Activated CD4-positive, CD25-positive, alpha-beta regulatory T cell treated with anti-CD3 and anti-CD28 coated beads, Interleukin-2, amount 50 U/mL, for 72 hours (primary cell): ENCODE data around the gene NFIA.
"Not testable (repeated sequence)": the region's sequence is repeated elsewhere in the genome, so short reads cannot be mapped to it uniquely, and the experiment has no call there.

Experiments
- DNase-seq: peaks from one replicate; pipeline ENCODE4 v3.0.0; 2021

The NFIA gene

GRCh38 chr1:61254634-61255357 is 172.4 kb downstream of the NFIA start:
- DNase-seq, result no peak

DNA sequence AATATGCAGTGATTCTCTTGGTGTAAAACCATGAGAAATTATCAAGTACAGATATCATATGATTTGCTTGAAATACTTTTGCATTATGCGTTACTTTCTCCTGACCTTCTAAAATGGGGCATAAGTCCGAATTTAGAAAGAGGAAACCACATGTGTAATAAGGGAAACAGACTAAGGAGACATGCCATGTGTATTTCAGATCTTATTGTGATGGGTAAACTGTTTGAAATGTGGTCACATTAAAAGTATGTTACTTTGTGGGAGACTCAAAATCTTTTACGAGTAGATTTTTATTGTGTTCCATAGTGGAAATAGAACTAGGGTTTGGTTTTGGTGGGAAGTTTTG is 173.0 kb downstream of the NFIA start:
- no peak for DNase-seq

GRCh38 chr1:61259379-61260148 is 177.2 kb downstream of the NFIA start:
- no peak for DNase-seq

- DNase-seq, result no peak
Measured at GRCh38 chr1:61260171-61260570, 177.8 kb downstream of the NFIA start.

GRCh38 chr1:61261595-61261994 is 179.2 kb downstream of the NFIA start:
- no peak for DNase-seq

- no peak for DNase-seq
Measured at GRCh38 chr1:61263905-61264824, 181.8 kb downstream of the NFIA start.

GRCh38 chr1:61264825-61265242 is 182.5 kb downstream of the NFIA start:
- no peak for DNase-seq

GRCh38 chr1:61265665-61266064 is 183.3 kb downstream of the NFIA start:
- DNase-seq, result no peak

- no peak for DNase-seq
Measured at GRCh38 chr1:61266738-61267137, 184.4 kb downstream of the NFIA start.

DNA sequence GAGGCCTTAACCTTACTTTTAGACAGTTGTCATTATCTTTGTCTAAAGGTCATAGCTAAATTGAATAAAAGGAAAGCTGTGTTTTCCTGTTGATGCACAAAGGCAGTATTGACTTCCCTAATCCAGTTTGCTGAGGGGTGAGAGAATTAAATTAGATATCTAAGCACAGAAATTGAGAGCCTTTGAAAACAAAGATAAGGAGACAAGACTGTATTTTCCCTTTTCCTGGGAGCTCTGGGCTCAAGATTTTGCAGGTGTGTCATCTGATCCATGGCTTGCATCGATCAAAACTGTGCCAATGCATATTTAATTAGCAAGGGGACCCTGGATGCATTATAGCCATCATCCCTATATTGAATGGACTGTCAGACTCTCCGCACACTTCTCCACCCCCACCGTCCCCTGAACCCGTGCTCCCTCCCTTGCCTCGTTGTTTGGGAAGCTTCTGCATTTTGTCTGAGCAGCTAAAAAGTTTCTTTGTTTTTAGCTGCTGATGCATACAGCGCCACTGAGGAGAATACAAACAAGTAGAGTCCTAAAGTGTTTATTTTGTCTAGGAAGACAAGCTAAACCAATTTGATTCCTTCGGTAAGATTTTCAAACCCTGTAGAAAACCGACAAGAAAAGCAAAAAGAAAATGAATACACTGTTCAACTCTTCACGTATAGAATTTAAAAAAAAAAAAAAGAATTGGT is 186.3 kb downstream of the NFIA start:
- DNase-seq, result no peak

GRCh38 chr1:61269602-61270001 is 187.2 kb downstream of the NFIA start:
- DNase-seq, result no peak

- DNase-seq, result no peak
Measured at GRCh38 chr1:61270107-61270506, 187.7 kb downstream of the NFIA start.

DNA sequence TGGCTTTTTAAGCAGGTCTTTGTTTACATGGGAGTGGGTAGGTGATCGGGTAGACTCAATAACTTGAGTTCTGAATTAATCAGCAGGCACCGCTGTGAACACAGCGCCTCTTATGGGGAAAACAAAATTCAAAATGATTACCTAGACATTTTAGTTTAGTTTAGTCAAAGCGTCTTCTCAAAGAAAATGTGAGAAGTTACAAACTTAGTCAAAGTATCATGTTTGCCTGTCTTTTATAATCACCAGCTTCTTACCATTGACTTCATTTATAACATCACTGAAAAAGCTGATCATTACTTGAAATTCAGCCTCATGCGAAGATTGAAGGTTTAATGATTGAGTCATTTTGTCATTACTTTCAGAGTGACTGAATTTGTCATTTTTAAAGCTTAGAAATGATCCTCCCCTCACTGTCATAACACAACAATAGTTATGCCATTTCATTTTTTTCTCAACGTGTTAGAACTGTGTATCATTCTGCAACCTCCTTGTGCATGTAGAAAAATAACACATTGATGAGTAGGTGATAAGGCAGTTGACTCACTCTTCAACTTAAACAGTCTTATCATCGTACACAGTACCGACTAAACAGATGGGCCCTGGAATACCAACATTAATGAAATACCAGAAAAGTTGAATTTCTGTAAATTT is 188.5 kb downstream of the NFIA start:
- DNase-seq, result no peak

- no peak for DNase-seq
Measured at GRCh38 chr1:61271412-61271789, 189.0 kb downstream of the NFIA start.

GRCh38 chr1:61273167-61273705 is 190.9 kb downstream of the NFIA start:
- no peak for DNase-seq

DNA sequence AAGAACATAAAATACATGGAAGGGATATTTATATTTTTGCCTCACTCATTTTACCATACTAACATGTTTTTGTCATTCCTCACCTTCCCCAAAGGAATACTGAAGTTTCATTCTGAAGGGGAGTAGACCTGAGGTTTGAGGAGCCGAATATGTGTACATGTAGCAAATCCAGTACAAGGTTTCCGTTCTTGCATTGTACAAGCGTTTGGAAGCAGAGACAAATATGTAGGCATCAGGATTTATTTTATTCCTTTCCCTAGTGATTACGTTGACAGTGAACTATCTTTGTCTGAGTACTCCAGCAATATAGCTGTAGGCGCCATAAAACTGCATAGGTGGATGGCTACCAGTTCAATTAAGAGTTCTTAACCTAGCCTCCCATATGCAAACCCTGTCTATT is 191.5 kb downstream of the NFIA start:
- DNase-seq, result no peak

DNA sequence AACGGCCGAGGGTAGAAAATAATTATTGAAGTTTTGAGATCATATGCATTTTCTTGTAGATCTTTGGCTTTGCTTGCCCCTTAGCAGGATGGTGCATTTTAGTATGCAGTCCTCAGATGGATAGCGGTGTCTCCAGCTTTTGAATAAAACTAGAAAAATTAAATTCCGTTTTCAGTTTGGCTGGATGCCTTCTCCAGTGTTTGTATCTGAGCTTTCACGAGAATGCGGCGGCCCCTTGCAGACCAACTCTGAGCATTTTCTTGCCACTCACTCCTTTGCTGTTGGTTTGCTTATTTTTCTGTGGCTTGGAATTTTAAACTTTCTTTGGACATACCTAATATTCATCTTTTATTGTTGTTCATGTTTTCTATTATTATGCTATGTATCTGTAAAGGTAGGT is 192.6 kb downstream of the NFIA start:
- no peak for DNase-seq

DNA sequence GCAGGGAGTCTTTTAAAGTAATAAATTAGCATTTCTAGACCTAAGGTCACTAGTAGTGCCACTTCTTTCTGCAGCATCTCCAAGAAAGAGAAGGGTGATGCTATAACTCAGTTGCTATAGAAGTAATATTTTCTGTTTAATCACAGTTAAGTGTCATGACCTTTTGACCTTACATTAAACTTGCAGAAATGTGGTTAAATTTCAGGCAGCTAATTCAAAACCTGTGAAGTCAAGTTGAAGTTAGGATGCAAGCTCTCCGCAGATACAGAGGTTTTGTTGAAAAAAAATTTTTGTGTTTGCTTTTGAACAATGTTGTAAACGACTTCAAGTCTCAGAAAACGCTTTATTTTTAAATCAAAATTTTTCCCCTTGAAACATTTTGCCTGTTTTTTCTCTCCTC is 193.9 kb downstream of the NFIA start:
- DNase-seq, result no peak

- no peak for DNase-seq
Measured at GRCh38 chr1:61277121-61277690, 194.8 kb downstream of the NFIA start.

DNA sequence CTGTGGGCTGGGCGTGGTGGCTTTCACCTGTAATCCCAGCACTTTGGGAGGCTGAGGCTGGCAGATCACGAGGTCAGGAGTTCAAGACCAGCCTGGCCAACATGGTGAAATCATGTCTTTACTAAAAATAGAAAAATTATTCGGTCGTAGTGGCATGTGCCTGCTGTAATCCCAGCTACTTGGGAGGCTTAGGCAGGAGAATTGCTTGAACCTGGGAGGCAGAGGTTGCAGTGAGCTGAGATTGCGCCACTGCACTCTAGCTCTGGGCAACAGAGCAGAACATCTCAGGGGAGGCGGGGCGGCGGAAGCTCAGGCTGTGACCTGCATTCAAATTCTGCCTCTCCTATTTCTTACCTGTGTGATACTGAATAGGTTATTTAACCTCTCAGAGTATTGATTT is 196.1 kb downstream of the NFIA start:
- DNase-seq, result not testable (repeated sequence)

DNA sequence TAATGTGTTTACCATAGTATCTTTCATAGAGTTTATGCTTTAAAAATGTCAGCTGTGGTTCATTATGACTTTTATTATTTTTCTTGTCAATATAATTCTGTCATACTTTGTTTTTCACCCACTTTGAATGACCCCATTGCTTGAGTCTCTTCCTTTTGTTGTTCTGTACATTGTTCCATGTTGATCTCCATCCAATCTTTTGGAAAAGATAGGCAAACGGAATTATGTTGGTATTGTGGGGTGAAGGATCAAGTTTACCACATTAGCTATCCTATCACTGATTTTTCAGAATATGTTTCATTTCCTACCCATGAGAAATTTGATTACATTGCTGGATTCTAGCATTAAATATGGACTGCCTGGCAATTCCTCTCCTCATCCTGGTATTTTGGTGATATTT is 196.6 kb downstream of the NFIA start:
- DNase-seq, result no peak

DNA sequence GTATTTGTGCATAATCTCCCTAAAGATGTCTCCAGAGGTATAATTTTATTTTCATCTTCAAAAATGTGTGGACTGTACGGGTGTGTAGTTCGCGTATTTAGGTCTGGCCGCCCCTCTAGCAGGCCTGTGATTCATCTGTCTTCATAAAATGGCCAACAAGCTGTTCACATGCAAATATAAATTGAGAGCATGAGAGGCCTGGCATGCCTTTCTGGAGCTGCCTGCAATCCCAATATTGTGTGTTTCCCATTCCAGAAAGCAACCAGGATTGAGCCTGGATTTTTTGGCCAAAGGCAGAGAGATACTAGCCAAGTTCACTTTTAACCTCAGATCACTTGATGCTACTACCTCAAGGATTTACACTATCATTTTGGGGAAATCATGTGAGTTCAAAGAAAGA is 197.2 kb downstream of the NFIA start:
- DNase-seq, result no peak
